Ramos (cell line): ENCODE measurements around the gene TMEM134.
"Not testable (repeated sequence)": the region's sequence is repeated elsewhere in the genome, so short reads cannot be mapped to it uniquely, and the experiment has no call there.

Source experiments
- in situ Hi-C: fragments of 300-500 bp; cut with MboI; formaldehyde crosslinking; loops from one replicate; pipeline ENCODE4 v1.14.3; 2022; ENCODE audit warnings: low sequenced_read_pairs; ENCODE audit not compliant: unreplicated experiment

Gene TMEM134

DNA sequence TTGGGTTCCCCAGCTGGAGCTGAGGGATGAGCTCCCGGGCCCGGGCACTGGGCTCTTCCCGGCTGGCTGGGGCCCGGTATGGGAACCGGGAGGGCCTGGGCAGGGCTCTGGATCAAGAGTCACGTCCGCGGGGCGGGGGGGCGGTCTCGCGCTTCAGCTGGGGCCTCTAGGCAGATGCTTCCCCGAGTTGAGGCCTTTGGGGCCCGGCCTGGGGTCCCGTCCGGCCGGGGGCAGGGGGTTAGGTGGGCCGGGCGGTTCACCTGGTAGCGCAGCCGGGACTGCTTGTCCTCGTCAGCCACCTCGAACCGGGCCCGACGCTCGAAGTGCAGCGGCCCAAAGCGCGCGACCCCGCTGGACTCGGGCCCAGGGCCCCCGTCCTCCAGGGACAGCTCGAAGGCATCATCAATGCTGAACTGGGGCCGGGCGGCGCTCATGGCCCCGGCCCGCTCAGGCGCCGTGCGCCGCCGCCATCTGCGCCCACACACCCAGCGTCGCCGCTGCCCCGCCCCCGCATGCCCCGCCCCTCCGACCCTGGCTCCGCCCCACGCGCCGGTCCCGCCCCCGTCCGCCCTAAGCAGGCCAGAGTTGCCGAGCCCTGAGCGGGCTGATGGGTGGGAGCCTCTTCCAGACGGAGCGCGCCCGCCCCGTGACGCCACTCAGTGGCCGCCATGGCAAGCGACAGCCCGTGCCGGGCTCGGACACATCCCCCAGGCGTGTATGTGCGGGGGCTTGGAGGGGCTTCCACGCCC lies at the start of gene TMEM134:
TMEM134 (minus strand) TSS at position 493 of the 749 bp plus-strand sequence; CDS start at position 434, 59 bp downstream.
- in situ Hi-C loops = loop anchor here (10.0 kb wide), 1 partner anchor 64 kb away; the partner anchor contains the start of genes PPP1CA and TBC1D10C

GRCh38 chr11:67517784-67518552 lies 48.9 kb upstream of the TMEM134 start:
- in situ Hi-C loops = no loop called here

- in situ Hi-C loops = no loop called here
Observed at GRCh38 chr11:67516806-67517205, 47.8 kb upstream of the TMEM134 start.

- in situ Hi-C loops = no loop called here
Observed at GRCh38 chr11:67514116-67514515, 45.1 kb upstream of the TMEM134 start.

DNA sequence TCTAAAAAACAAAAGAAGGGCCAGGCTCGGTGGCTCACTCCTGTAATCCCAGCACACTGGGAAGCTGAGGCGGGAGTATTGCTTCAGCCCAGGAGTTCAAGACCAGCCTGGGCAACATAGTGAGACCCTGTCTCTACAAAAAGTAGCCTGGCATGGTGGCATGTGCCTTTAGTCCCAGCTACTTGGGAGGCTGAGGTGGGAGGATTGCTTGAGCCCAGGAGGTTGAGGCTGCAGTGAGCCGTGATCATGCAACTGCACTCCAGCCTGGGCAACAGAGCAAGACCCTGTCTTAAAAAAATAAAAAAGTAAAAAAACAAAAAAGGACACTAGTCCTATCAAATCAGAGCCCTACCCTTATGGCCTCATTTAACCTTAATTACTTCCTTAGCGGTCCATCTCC lies 42.5 kb upstream of the TMEM134 start:
- in situ Hi-C loops = not testable (repeated sequence)

DNA sequence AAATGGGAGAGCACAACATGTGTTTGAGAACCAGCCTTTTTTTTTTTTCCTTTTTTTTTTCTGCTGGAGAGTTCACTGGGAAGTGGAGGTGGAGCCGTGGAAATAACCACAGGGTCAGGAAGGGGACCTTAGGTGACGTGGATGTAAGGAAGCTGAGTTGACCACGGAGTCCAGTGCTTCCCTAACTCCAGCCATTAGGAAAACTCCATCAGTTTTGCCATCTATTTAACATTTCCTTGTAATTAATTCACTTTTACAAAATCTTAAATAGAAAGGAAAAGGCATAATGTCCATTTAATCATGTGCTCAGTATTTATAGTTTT lies 40.9 kb upstream of the TMEM134 start:
- in situ Hi-C loops = no loop called here

DNA sequence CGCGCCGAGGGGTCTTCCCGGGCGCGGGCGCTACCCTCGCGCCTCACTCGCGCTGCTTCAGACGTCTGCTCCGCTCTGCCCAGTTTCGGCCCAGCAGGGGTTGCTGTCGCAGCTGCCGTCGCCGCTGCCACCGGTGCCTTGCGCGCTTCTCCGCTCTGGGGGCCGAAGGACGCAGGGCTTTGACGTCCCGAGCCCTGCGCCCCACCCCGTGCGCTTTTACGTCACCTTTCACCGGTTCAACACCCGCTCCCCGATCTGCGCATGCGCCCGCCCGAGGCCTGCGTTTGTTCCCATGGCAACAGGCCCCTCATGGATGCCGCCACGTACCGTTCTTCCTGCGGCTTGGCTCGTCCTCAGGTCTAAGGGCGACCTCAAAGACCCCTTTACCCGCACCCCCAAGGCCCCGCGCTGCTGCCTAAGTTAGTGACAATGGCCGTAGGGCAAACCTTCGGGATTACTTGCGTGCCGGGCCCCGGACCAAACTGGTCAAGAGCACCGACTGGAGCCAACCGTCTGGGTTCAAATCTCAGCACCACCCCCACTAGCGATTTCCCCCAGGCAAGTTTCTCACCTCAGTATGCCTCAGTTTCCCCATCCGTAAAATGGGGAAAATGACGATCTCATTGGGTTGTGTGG lies 39.6 kb upstream of the TMEM134 start:
- in situ Hi-C loops = no loop called here

DNA sequence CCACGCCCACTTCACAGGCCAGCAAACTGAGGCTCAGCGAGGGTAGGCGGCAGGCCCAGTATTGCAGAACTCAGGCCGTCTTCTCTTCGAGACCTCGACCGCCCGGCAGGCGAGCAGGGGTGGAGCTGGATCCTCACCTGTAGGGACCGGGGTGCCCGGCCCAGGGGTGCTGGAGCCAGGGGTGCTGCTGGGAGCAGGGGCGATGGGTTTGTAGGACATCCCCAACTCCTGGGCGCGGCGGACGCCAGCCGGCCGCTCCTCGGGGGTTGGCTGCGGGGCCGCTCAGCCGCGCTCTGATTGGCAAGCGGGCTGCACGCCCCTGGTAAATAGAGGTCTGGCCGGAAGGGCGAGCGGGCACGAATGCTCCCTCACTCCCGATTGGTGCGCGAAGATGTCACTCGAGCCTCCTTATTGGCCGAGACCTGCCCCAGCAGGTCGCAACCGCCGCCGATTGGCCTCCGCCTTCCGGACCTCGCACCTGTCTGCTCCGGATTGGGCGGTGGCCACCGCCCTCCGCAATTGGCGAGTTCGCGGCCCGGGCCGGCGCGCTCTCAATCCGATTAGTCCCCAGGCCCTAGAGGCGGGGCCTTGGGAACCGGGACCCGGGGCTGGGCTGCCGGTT lies 38.9 kb upstream of the TMEM134 start, which contains the start of gene CDK2AP2:
CDK2AP2 (minus strand) TSS at position 299 of the 622 bp plus-strand sequence; CDS start at position 219, 80 bp downstream.
- in situ Hi-C loops = no loop called here

DNA sequence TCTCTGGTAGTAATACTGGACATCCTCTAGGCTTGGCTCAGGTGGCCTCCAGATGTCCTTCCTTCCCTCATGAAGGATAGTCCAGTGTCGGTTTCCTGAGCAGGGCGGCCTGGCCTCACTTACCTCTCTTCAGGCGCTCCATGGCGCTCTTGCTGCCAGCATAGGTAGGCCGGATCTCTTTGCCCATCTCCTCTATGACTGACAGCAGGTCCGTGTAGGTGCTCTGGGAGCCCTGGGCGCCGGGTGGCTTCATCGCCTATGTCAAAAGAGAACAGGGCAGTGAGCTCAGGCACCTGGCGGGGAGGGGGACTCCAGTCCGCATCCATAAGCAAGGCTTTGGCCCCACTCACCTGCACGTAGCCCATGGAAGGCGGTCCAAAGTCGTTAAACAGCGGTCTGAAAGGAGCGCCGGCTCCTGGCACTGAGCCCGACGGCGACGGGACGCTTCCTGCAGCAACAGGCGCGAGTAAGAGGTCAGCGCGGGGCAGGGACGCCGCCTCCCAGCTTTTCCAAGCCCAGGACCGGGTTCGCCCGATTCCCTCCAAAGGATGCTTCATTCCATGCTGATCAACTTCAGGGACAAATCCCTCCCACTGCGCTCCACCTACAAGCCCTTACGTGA lies 38.3 kb upstream of the TMEM134 start:
- in situ Hi-C loops = no loop called here

- in situ Hi-C loops = no loop called here
Observed at GRCh38 chr11:67506426-67507051, 37.5 kb upstream of the TMEM134 start.

- in situ Hi-C loops = no loop called here
Observed at GRCh38 chr11:67505605-67506396, 36.8 kb upstream of the TMEM134 start.

- in situ Hi-C loops = no loop called here
Observed at GRCh38 chr11:67504950-67505581, 36.0 kb upstream of the TMEM134 start, which contains the start of gene PITPNM1. Gene PITPNM1 (minus strand): TSS chr11:67505363. CDS start chr11:67504180, 1,183 bp downstream.

- in situ Hi-C loops = no loop called here
Observed at GRCh38 chr11:67504005-67504949, 35.2 kb upstream of the TMEM134 start.

DNA sequence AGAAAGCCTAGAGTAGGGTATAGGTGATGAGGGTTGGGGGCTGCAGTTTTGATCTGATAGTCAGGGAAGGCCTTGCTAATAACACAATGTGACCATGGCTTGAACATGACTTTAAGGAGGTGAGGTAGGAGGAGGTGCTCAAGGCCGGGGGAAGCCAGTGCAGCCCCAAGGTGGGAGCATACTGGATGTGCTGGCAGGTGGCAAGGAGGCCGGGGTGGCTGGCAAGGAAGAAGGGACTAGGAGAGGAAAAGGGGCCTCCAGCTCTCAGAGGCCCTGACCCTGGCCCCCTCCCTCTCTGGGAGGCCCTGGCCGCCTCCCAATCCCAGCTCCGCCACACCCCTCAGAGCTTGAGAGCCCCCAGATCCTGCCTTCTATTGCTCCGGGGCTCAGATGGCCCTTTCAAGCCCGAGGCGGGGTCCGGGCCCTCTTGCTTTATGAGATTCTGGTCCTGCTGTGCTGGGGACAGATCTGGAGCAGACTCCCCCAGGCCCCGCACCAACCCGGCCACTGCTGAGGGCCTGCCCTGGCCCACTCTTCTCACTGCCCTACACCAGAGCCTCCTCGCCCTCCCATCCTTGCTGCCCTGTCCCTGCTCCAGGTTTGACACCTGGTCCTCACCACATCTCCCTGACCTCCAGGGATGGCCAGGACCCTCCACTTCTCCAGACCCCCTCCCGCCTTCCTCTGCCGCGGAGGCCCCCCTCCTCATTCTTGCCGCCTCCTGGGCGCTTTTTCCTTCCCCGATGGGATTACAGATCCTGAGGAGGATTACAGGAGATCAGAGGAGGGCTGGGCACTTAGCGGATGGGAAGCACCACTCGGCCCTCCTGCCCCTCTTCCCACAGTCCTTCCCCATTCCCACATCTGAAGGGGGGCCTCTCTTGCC lies 34.3 kb upstream of the TMEM134 start:
- in situ Hi-C loops = no loop called here

- in situ Hi-C loops = no loop called here
Observed at GRCh38 chr11:67502328-67502979, 33.4 kb upstream of the TMEM134 start.

GRCh38 chr11:67501854-67502253 lies 32.8 kb upstream of the TMEM134 start:
- in situ Hi-C loops = no loop called here
